Ishikawa (cell line): ENCODE data around the gene FUT3.
A peak's percentile ranks its signal among the peaks of the same experiment; 100 is the strongest.

Experiments used
- CEBPB ChIP-seq: IDR thresholded peaks from 2 replicates; pipeline ENCODE4 v1.6.1; 2012
- CREB1 ChIP-seq: IDR thresholded peaks from 2 replicates; pipeline ENCODE4 v1.6.1; 2012; ENCODE audit warnings: low read depth
- EP300 ChIP-seq: IDR thresholded peaks from 2 replicates; pipeline ENCODE4 v1.6.1; 2012; ENCODE audit warnings: borderline replicate concordance
- FOXM1 ChIP-seq: IDR thresholded peaks from 2 replicates; pipeline ENCODE4 v1.6.1; 2012; ENCODE audit warnings: low read depth, borderline replicate concordance
- MAX ChIP-seq: IDR thresholded peaks from 2 replicates; pipeline ENCODE4 v1.6.1; 2012
- NFIC ChIP-seq: IDR thresholded peaks from 2 replicates; pipeline ENCODE4 v1.6.1; 2012
- RAD21 ChIP-seq: IDR thresholded peaks from 2 replicates; pipeline ENCODE4 v1.6.1; 2012; ENCODE audit warnings: low read depth
- TAF1 ChIP-seq: IDR thresholded peaks from 2 replicates; pipeline ENCODE4 v1.6.1; 2012; ENCODE audit warnings: low read depth, mild to moderate bottlenecking
- TCF12 ChIP-seq: IDR thresholded peaks from 2 replicates; pipeline ENCODE4 v1.6.1; 2012; ENCODE audit warnings: low read depth
- TEAD4 ChIP-seq: IDR thresholded peaks from 2 replicates; pipeline ENCODE4 v1.6.1; 2012
- YY1 ChIP-seq: IDR thresholded peaks from 2 replicates; pipeline ENCODE4 v1.6.1; 2012; ENCODE audit warnings: low read depth
- ZBTB7A ChIP-seq: IDR thresholded peaks from 2 replicates; pipeline ENCODE4 v1.6.1; 2012; ENCODE audit warnings: low read depth
- TF ChIP-seq, protein P1 (sequence below): IDR thresholded peaks from 2 replicates; pipeline ENCODE4 v1.6.1; 2012
- TF ChIP-seq, protein P2 (sequence below): IDR thresholded peaks from 2 replicates; pipeline ENCODE4 v1.6.1; 2012; ENCODE audit warnings: low read depth, mild to moderate bottlenecking

The FUT3 gene

DNA sequence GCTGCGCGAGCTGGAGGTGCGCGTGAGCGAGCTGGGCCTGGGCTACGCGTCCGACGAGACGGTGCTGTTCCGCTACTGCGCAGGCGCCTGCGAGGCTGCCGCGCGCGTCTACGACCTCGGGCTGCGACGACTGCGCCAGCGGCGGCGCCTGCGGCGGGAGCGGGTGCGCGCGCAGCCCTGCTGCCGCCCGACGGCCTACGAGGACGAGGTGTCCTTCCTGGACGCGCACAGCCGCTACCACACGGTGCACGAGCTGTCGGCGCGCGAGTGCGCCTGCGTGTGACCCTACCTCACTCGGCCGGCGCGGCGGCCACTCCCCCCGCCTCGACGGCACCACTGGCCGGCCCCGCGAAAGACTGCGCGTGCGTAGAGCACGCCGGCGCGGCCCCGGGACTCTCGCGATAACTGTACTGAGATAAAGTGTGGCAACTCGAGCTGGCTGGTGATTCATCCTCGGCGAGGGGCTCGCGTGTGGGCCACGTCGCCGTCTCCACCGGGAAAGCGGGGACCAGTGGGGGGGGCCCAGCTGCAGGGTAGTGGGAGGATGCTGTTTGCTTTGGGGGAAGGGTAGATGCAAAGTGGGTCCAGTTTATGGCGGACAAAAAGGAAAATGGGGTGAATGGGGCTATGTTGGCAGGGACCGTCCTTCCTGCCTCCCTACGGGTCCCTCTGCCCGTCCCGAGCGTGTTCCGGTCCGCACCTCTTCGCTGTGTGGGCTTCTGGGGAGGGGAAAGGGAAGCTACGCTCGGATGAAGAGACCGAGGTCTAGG, 23.2 kb downstream of the FUT3 start:
- TF ChIP-seq, protein P1, sequence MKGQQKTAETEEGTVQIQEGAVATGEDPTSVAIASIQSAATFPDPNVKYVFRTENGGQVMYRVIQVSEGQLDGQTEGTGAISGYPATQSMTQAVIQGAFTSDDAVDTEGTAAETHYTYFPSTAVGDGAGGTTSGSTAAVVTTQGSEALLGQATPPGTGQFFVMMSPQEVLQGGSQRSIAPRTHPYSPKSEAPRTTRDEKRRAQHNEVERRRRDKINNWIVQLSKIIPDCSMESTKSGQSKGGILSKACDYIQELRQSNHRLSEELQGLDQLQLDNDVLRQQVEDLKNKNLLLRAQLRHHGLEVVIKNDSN, result no peak

DNA sequence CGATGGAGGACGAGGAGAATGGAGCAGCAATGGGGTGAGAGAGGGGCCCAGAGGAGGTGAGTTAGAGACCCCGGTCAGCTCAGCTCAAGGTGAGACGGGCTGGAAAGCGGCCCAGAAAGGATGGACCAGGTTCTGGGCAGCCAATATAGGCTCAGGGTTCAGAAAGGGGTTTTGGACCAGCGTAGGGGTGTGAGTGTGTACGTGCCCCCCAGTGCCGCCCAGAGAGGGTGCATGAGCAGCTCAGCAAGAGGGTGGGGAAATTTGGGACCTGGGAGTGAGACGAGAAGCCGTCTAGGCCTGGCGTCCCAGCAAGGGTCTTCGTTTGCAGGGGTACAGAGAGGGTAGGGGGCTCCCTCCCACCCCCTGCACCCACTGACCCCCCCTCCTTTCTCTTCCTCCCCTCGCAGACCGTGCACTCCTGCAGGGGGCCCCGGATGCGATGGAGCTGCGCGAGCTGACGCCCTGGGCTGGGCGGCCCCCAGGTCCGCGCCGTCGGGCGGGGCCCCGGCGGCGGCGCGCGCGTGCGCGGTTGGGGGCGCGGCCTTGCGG, 23.8 kb downstream of the FUT3 start:
- TF ChIP-seq, protein P2, sequence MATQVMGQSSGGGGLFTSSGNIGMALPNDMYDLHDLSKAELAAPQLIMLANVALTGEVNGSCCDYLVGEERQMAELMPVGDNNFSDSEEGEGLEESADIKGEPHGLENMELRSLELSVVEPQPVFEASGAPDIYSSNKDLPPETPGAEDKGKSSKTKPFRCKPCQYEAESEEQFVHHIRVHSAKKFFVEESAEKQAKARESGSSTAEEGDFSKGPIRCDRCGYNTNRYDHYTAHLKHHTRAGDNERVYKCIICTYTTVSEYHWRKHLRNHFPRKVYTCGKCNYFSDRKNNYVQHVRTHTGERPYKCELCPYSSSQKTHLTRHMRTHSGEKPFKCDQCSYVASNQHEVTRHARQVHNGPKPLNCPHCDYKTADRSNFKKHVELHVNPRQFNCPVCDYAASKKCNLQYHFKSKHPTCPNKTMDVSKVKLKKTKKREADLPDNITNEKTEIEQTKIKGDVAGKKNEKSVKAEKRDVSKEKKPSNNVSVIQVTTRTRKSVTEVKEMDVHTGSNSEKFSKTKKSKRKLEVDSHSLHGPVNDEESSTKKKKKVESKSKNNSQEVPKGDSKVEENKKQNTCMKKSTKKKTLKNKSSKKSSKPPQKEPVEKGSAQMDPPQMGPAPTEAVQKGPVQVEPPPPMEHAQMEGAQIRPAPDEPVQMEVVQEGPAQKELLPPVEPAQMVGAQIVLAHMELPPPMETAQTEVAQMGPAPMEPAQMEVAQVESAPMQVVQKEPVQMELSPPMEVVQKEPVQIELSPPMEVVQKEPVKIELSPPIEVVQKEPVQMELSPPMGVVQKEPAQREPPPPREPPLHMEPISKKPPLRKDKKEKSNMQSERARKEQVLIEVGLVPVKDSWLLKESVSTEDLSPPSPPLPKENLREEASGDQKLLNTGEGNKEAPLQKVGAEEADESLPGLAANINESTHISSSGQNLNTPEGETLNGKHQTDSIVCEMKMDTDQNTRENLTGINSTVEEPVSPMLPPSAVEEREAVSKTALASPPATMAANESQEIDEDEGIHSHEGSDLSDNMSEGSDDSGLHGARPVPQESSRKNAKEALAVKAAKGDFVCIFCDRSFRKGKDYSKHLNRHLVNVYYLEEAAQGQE, result no peak
- TF ChIP-seq, protein P1, result no peak
- no peak for TF ChIP-seq TEAD4
- TF ChIP-seq CEBPB, result no peak
- no peak for TF ChIP-seq FOXM1
- TF ChIP-seq TCF12, result no peak

GRCh38 chr19:5826531-5827341, 24.5 kb downstream of the FUT3 start:
- TF ChIP-seq FOXM1, result no peak
- peak; percentile 93 for TF ChIP-seq NFIC
- peak; percentile 28; the same call in 1 of the 2 replicates for TF ChIP-seq RAD21
- peak; percentile 39 for TF ChIP-seq EP300
- no peak; the same call in 1 of the 2 replicates for TF ChIP-seq ZBTB7A
- TF ChIP-seq TCF12, result peak; percentile 93

DNA sequence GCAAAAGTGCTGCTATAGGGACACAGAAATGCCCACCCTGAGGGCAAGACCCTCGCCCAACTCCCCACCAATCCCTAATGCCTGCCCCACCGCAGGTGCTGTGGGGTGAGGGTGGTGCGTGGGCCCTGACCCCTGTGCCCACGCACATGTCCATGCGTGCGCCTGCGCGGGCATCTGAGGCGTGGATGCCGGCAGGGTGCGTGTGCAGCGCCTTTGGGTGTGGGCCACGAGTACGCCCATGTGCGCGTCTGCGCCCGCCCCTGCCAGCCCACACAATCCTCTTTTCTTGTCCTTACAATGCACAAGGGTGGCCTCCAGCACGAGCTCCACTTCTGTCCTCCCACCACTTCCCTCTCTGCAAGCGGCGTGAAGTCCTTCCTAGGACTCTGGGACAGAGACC, 26.1 kb downstream of the FUT3 start:
- no peak for TF ChIP-seq FOXM1
- TF ChIP-seq CREB1, result no peak
- no peak for TF ChIP-seq TCF12
- no peak for TF ChIP-seq EP300
- TF ChIP-seq, protein P1, result no peak
- no peak for TF ChIP-seq YY1

DNA sequence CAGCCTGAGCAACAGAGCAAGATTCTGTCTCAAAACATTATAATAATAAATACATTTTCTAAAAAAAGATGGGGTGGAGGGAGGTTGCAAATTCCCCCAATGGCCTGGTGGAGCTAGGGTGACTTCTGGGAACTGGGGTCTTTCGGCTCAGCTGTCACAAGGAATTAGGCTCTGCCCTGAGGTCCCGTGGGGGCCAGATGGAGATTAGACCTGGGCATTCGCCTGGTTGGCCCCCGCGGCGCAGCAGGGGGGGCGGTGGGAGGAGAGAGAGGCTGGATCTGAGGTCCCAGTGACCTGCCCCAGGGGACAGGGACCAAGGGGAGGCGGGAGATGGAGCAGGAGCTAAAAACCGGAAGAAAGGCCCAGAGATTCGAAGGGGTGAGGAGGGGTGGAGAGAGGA, 26.5 kb downstream of the FUT3 start:
- TF ChIP-seq, protein P1, result no peak
- no peak for TF ChIP-seq EP300
- TF ChIP-seq FOXM1, result no peak
- no peak for TF ChIP-seq MAX
- TF ChIP-seq CEBPB, result no peak
- TF ChIP-seq NFIC, result no peak

DNA sequence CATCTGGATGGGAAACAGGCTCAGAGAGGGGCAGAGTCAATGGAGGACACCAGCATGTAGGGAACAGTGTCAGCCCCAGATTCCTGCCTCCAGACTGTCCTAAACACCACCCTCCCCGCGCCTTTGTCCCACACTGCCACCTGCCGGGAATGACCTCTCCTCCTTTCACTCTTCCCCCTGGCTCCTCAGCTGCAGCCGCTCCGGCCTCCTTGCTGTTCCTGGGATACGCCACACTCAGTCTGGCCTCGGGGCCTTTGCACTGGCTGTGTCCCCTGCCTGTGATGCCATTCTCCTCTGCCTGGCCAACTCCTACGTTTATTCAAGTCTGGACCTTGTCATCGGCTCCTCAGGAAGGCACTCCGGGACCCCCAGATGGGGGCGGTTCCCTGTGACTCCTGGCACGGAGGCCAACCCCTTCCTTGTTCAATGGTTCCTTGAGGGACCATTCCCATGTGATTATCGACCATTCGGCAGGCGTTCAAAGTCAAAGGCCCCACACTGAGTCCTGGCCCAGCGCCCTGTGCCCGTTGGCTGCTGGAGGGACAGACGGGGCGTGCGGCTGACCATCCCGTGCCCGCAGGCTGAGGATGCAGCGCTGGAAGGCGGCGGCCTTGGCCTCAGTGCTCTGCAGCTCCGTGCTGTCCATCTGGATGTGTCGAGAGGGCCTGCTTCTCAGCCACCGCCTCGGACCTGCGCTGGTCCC, 27.5 kb downstream of the FUT3 start:
- TF ChIP-seq RAD21 (peak; percentile 25; the same call in 1 of the 2 replicates), TAF1 (no peak)
- TF ChIP-seq, protein P2, result no peak
